OCI-LY1 (cell line): ENCODE measurements around the gene SPATA12.

Source experiments
- H2AFZ ChIP-seq: fragments of 200-600 bp; sonication (generic), shearing (Covaris generic); 2 replicates; pipeline ENCODE4 v1.6.0; 2014; ENCODE audit warnings: antibody characterized with exemption, mild to moderate bottlenecking, low read length
- H3F3A ChIP-seq: fragments of 200-600 bp; sonication (generic), shearing (Covaris generic); 2 replicates; pipeline ENCODE4 v1.6.0; 2014; ENCODE audit warnings: mild to moderate bottlenecking, antibody characterized with exemption, low read length, moderate library complexity; ENCODE audit not compliant: insufficient read depth
- H3K27ac ChIP-seq: fragments of 200-600 bp; sonication (generic); 2 replicates; pipeline ENCODE4 v1.5.1; 2014; ENCODE audit warnings: low read length, mixed run types, mild to moderate bottlenecking, low read depth; ENCODE audit not compliant: poor library complexity, severe bottlenecking
- H3K27me3 ChIP-seq: fragments of 200-600 bp; sonication (generic); 2 replicates; pipeline ENCODE4 v1.6.0; 2014; ENCODE audit warnings: antibody characterized with exemption, mild to moderate bottlenecking, low read length, moderate library complexity; ENCODE audit not compliant: insufficient read depth
- H3K36me3 ChIP-seq: fragments of 200-600 bp; sonication (generic); 2 replicates; pipeline ENCODE4 v1.6.1; 2014; ENCODE audit warnings: mild to moderate bottlenecking, antibody characterized with exemption, low read length, moderate library complexity, mixed read lengths; ENCODE audit not compliant: insufficient read depth
- H3K4me1 ChIP-seq: fragments of 200-600 bp; sonication (generic); 2 replicates; pipeline ENCODE4 v1.5.1; 2014; ENCODE audit warnings: mild to moderate bottlenecking, low read length, moderate library complexity; ENCODE audit not compliant: insufficient read depth, severe bottlenecking
- H3K4me2 ChIP-seq: fragments of 200-600 bp; sonication (generic), shearing (Covaris generic); 2 replicates; pipeline ENCODE4 v1.6.1; 2014; ENCODE audit warnings: low read length
- H3K4me3 ChIP-seq: fragments of 200-600 bp; sonication (generic); 2 replicates; pipeline ENCODE4 v1.5.1; 2014; ENCODE audit warnings: low read length, low read depth, mild to moderate bottlenecking, mixed read lengths; ENCODE audit not compliant: poor library complexity, severe bottlenecking
- H3K79me2 ChIP-seq: fragments of 200-600 bp; shearing (Covaris generic); 2 replicates; pipeline ENCODE4 v1.6.1; 2016; ENCODE audit warnings: mixed run types, low read length, mixed read lengths; ENCODE audit not compliant: insufficient read depth
- H3K9ac ChIP-seq: fragments of 200-600 bp; sonication (generic), shearing (Covaris generic); 2 replicates; pipeline ENCODE4 v1.6.1; 2014; ENCODE audit warnings: mild to moderate bottlenecking, low read length, mixed read lengths
- H3K9me2 ChIP-seq: fragments of 200-600 bp; sonication (generic), shearing (Covaris generic); 2 replicates; pipeline ENCODE4 v1.6.1; 2014; ENCODE audit warnings: low read depth, mild to moderate bottlenecking, low read length, mixed read lengths
- H3K9me3 ChIP-seq: fragments of 200-600 bp; shearing (Covaris generic); 2 replicates; pipeline ENCODE4 v1.6.1; 2014; ENCODE audit warnings: low read length, mixed read lengths
- H4K20me1 ChIP-seq: fragments of 200-600 bp; sonication (generic), shearing (Covaris generic); 2 replicates; pipeline ENCODE4 v1.6.0; 2016; ENCODE audit warnings: mild to moderate bottlenecking, low read length; ENCODE audit not compliant: insufficient read depth
- CTCF ChIP-seq: fragments of 200-600 bp; sonication (generic), shearing (Covaris generic); IDR thresholded peaks from 2 replicates; pipeline ENCODE4 v1.5.1; 2017; ENCODE audit warnings: mild to moderate bottlenecking, antibody characterized with exemption, low read length, moderate library complexity, mixed read lengths
- EZH2 ChIP-seq: fragments of 200-600 bp; sonication (generic), shearing (Covaris generic); IDR thresholded peaks from 2 replicates; pipeline ENCODE4 v1.8.0; 2017; ENCODE audit warnings: borderline replicate concordance, mixed run types, mild to moderate bottlenecking, antibody characterized with exemption, low read length, moderate library complexity, mixed read lengths

SPATA12 gene

GRCh38 chr3:57018246-57018645, 42.2 kb upstream of the SPATA12 start:
- H3K9me2 ChIP-seq, result no peaks in the 10 kb centered on the region
- no peaks in the 10 kb centered on the region for H3F3A ChIP-seq
- no peak for TF ChIP-seq CTCF
- no peak for TF ChIP-seq EZH2
- H2AFZ ChIP-seq, result no peak overlapping the region
- no peaks in the 10 kb centered on the region for H4K20me1 ChIP-seq
- peak overlapping the region; percentile 97 for H3K27ac ChIP-seq
- H3K27me3 ChIP-seq, result no peaks in the 10 kb centered on the region
- peaks cover 72% of the 10 kb centered on the region for H3K4me1 ChIP-seq
- no peak overlapping the region for H3K9ac ChIP-seq
- H3K79me2 ChIP-seq, result no peaks in the 10 kb centered on the region
- H3K9me3 ChIP-seq, result no peaks in the 10 kb centered on the region
- H3K36me3 ChIP-seq, result no peaks in the 10 kb centered on the region
- no peak overlapping the region for H3K4me2 ChIP-seq
- H3K4me3 ChIP-seq, result no peak overlapping the region

DNA sequence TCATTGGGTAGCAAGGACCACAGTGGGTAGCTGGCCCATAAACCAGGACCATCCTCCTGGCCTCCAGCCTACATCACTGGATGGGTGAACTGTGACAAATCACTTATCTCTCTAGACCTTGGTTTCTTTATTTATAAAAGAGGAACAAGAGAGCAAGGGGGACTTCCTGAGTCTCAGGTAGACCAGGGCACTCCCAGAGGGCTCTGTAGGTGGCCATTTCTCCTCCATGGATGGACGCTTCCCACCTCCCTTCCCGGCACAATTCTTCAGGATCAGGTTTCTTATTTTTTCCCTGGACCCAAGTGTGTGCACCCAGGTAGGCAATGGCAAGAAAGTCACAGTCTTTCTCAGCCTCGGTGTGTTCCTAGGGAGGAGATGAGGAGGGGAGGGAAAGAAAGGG, 41.4 kb upstream of the SPATA12 start:
- Histone ChIP-seq H3K9me2 (no peaks in the 10 kb centered on the region), H3K9ac (no peak overlapping the region), H2AFZ (no peak overlapping the region), H3K4me1 (peaks cover 69% of the 10 kb centered on the region), H4K20me1 (no peaks in the 10 kb centered on the region), H3K36me3 (no peaks in the 10 kb centered on the region), H3K4me2 (peak overlapping the region; percentile 39; the same call in 1 of the 2 replicates), H3K9me3 (no peaks in the 10 kb centered on the region), H3F3A (no peaks in the 10 kb centered on the region), H3K79me2 (no peaks in the 10 kb centered on the region), H3K27ac (peak overlapping the region; percentile 97), H3K4me3 (no peak overlapping the region), H3K27me3 (no peaks in the 10 kb centered on the region)
- no peak for TF ChIP-seq CTCF
- no peak for TF ChIP-seq EZH2

GRCh38 chr3:57025237-57025636, 35.2 kb upstream of the SPATA12 start:
- TF ChIP-seq CTCF (no peak), EZH2 (no peak)
- H4K20me1 ChIP-seq, result no peaks in the 10 kb centered on the region

More at GRCh38 chr3:57025237-57025636, 35.2 kb upstream of the SPATA12 start:
- no peaks in the 10 kb centered on the region for H3K9me2 ChIP-seq
- H3F3A ChIP-seq, result no peaks in the 10 kb centered on the region
- peaks cover 25% of the 10 kb centered on the region for H3K4me1 ChIP-seq
- no peaks in the 10 kb centered on the region for H3K9me3 ChIP-seq
- H3K27ac ChIP-seq, result no peak overlapping the region
- H3K4me3 ChIP-seq, result no peak overlapping the region
- H3K79me2 ChIP-seq, result no peaks in the 10 kb centered on the region
- H3K9ac ChIP-seq, result no peak overlapping the region
- H2AFZ ChIP-seq, result no peak overlapping the region
- H3K4me2 ChIP-seq, result no peak overlapping the region
- H3K36me3 ChIP-seq, result no peaks in the 10 kb centered on the region; the same call in 1 of the 2 replicates
- no peaks in the 10 kb centered on the region for H3K27me3 ChIP-seq
